ENCODE measurements around the gene CFAP299.

DNA sequence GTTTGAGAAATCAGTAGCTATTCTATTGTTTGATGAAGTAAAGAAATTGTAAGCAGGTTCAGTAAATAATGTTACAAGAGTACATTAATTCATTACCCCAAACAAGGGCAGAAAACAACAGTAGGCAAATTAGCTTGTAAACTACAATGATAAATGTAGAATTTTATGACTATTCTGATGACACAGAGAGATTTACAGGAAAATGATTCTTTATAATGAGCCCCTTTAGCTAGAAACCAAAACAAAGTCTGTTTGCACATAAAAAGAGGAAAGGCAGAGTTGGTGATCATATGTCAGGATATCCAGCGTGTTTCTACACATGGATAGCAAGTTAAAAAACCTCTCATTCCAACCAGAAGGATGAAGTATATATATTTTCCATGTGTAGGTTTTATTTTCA is 204.8 kb downstream of the CFAP299 start:
- TF ChIP-seq CHD2 (IDR thresholded peaks at IDR 0.05; ENCODE audit: low read length) (no peak), POLR2AphosphoS5 (IDR thresholded peaks at IDR 0.05; ENCODE audit: low read depth, low read length) (no peak), ATF2 (IDR thresholded peaks at IDR 0.05; ENCODE audit: low read length) (no peak), POLR2A (IDR thresholded peaks at IDR 0.05; ENCODE audit: control extremely low read depth in 1 of 2, low read depth in 2 of 2, low read length in 2 of 2) (no peak), TAF1 (IDR thresholded peaks at IDR 0.05; ENCODE audit: low read depth, low read length) (no peak), KDM5A (IDR thresholded peaks at IDR 0.05; ENCODE audit: low read length) (no peak), SP2 (IDR thresholded peaks at IDR 0.05; ENCODE audit: low read length) (no peak), EZH2 (IDR thresholded peaks at IDR 0.05; ENCODE audit: low read depth, low read length, severe bottlenecking) (no peak), HDAC6 (IDR thresholded peaks at IDR 0.05; ENCODE audit: low read depth, low read length) (no peak), E2F6 (IDR thresholded peaks at IDR 0.05) (no peak)
- TF ChIP-seq, protein P1, sequence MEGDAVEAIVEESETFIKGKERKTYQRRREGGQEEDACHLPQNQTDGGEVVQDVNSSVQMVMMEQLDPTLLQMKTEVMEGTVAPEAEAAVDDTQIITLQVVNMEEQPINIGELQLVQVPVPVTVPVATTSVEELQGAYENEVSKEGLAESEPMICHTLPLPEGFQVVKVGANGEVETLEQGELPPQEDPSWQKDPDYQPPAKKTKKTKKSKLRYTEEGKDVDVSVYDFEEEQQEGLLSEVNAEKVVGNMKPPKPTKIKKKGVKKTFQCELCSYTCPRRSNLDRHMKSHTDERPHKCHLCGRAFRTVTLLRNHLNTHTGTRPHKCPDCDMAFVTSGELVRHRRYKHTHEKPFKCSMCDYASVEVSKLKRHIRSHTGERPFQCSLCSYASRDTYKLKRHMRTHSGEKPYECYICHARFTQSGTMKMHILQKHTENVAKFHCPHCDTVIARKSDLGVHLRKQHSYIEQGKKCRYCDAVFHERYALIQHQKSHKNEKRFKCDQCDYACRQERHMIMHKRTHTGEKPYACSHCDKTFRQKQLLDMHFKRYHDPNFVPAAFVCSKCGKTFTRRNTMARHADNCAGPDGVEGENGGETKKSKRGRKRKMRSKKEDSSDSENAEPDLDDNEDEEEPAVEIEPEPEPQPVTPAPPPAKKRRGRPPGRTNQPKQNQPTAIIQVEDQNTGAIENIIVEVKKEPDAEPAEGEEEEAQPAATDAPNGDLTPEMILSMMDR (IDR thresholded peaks at IDR 0.05; ENCODE audit: control extremely low read depth in 1 of 3, insufficient read depth in 1 of 3, low read depth in 1 of 3, low read length in 3 of 3) = no peak
